ENCODE results near the gene MGAM2.
A peak's percentile ranks its signal among the peaks of the same experiment; 100 is the strongest.

The MGAM2 gene

GRCh38 chr7:142180426-142180825, 68.9 kb downstream of the MGAM2 start:
- peaks cover 7% of the 10 kb centered on the region for H3K27me3 Mint-ChIP-seq
- H3K9me3 Mint-ChIP-seq, result no peaks in the 10 kb centered on the region
- DNase-seq (no peak), ATAC-seq (no peak)
- no peak overlapping the region for H3K4me3 Mint-ChIP-seq
- H3K4me1 Mint-ChIP-seq, result peaks cover 6% of the 10 kb centered on the region
- no peak overlapping the region for H3K27ac Mint-ChIP-seq

GRCh38 chr7:142181211-142181610, 69.7 kb downstream of the MGAM2 start:
- Mint-ChIP-seq H3K4me1 (peaks cover 6% of the 10 kb centered on the region), H3K4me3 (no peak overlapping the region), H3K27ac (no peak overlapping the region), H3K9me3 (no peaks in the 10 kb centered on the region), H3K27me3 (peaks cover 7% of the 10 kb centered on the region)
- DNase-seq (no peak), ATAC-seq (no peak)

GRCh38 chr7:142181966-142182365, 70.4 kb downstream of the MGAM2 start:
- Mint-ChIP-seq H3K27me3 (peaks cover 7% of the 10 kb centered on the region), H3K4me3 (no peak overlapping the region)

GRCh38 chr7:142185069-142185468, 73.6 kb downstream of the MGAM2 start:
- Mint-ChIP-seq H3K27me3 (peaks cover 7% of the 10 kb centered on the region), H3K27ac (no peak overlapping the region), H3K4me3 (no peak overlapping the region), H3K4me1 (peaks cover 5% of the 10 kb centered on the region), H3K9me3 (no peaks in the 10 kb centered on the region)
- DNase-seq, result no peak
- ATAC-seq, result no peak

More at GRCh38 chr7:142181966-142182365, 70.4 kb downstream of the MGAM2 start:
- no peaks in the 10 kb centered on the region for H3K9me3 Mint-ChIP-seq
- H3K4me1 Mint-ChIP-seq, result peaks cover 6% of the 10 kb centered on the region
- H3K27ac Mint-ChIP-seq, result no peak overlapping the region
- DNase-seq (no peak), ATAC-seq (no peak)

GRCh38 chr7:142185801-142186200, 74.3 kb downstream of the MGAM2 start:
- H3K9me3 Mint-ChIP-seq, result no peaks in the 10 kb centered on the region
- ATAC-seq, result no peak
- peaks cover 7% of the 10 kb centered on the region for H3K27me3 Mint-ChIP-seq
- H3K4me3 Mint-ChIP-seq, result no peak overlapping the region
- H3K4me1 Mint-ChIP-seq, result peaks cover 5% of the 10 kb centered on the region
- H3K27ac Mint-ChIP-seq, result no peak overlapping the region
- DNase-seq, result no peak

GRCh38 chr7:142188154-142188553, 76.6 kb downstream of the MGAM2 start:
- Mint-ChIP-seq H3K27ac (no peak overlapping the region), H3K4me3 (no peak overlapping the region), H3K27me3 (peaks cover 4% of the 10 kb centered on the region), H3K4me1 (peaks cover 5% of the 10 kb centered on the region), H3K9me3 (no peaks in the 10 kb centered on the region)
- DNase-seq (no peak), ATAC-seq (no peak)

- DNase-seq (no peak), ATAC-seq (no peak)
- Mint-ChIP-seq H3K27ac (no peak overlapping the region), H3K27me3 (peaks cover 11% of the 10 kb centered on the region), H3K4me1 (peaks cover 5% of the 10 kb centered on the region), H3K9me3 (no peaks in the 10 kb centered on the region), H3K4me3 (no peak overlapping the region)
Measured at GRCh38 chr7:142188846-142189245, 77.3 kb downstream of the MGAM2 start.

- H3K9me3 Mint-ChIP-seq, result no peaks in the 10 kb centered on the region
- ATAC-seq (no peak), DNase-seq (no peak)
- H3K4me3 Mint-ChIP-seq, result no peak overlapping the region
- H3K4me1 Mint-ChIP-seq, result no peaks in the 10 kb centered on the region
- peak overlapping the region in 1 of 2 donors; percentile 12 for H3K27ac Mint-ChIP-seq
- peaks cover 15% of the 10 kb centered on the region for H3K27me3 Mint-ChIP-seq
Measured at GRCh38 chr7:142194201-142194600, 82.7 kb downstream of the MGAM2 start.

- H3K27ac Mint-ChIP-seq, result no peak overlapping the region
- no peak for DNase-seq
- H3K27me3 Mint-ChIP-seq, result peaks cover 15% of the 10 kb centered on the region
- no peaks in the 10 kb centered on the region for H3K9me3 Mint-ChIP-seq
- no peak overlapping the region for H3K4me3 Mint-ChIP-seq
- ATAC-seq, result no peak
- no peaks in the 10 kb centered on the region for H3K4me1 Mint-ChIP-seq
Measured at GRCh38 chr7:142196066-142196840, 84.7 kb downstream of the MGAM2 start.

GRCh38 chr7:142200206-142200605, 88.7 kb downstream of the MGAM2 start:
- H3K9me3 Mint-ChIP-seq, result no peaks in the 10 kb centered on the region
- H3K27me3 Mint-ChIP-seq, result peaks cover 10% of the 10 kb centered on the region
- DNase-seq, result no peak
- no peak overlapping the region for H3K27ac Mint-ChIP-seq
- no peak for ATAC-seq
- H3K4me3 Mint-ChIP-seq, result no peak overlapping the region
- H3K4me1 Mint-ChIP-seq, result no peaks in the 10 kb centered on the region

- H3K4me1 Mint-ChIP-seq, result no peaks in the 10 kb centered on the region
- H3K27me3 Mint-ChIP-seq, result peaks cover 17% of the 10 kb centered on the region
- no peak overlapping the region for H3K4me3 Mint-ChIP-seq
- DNase-seq, result no peak
- no peak for ATAC-seq
- no peaks in the 10 kb centered on the region for H3K9me3 Mint-ChIP-seq
- no peak overlapping the region for H3K27ac Mint-ChIP-seq
Measured at GRCh38 chr7:142228537-142229104, 117.1 kb downstream of the MGAM2 start.

GRCh38 chr7:142231716-142232115, 120.2 kb downstream of the MGAM2 start:
- no peak overlapping the region for H3K4me3 Mint-ChIP-seq
- no peaks in the 10 kb centered on the region for H3K4me1 Mint-ChIP-seq
- H3K27ac Mint-ChIP-seq, result no peak overlapping the region
- peak; percentile 50 for ATAC-seq
- DNase-seq, result no peak
- no peaks in the 10 kb centered on the region for H3K9me3 Mint-ChIP-seq
- peaks cover 24% of the 10 kb centered on the region for H3K27me3 Mint-ChIP-seq

- no peak for DNase-seq
- H3K27ac Mint-ChIP-seq, result no peak overlapping the region
- H3K4me1 Mint-ChIP-seq, result peaks cover 4% of the 10 kb centered on the region
- no peaks in the 10 kb centered on the region for H3K9me3 Mint-ChIP-seq
- H3K27me3 Mint-ChIP-seq, result peaks cover 18% of the 10 kb centered on the region
- ATAC-seq, result no peak
- H3K4me3 Mint-ChIP-seq, result no peak overlapping the region
Measured at GRCh38 chr7:142240546-142240945, 129.0 kb downstream of the MGAM2 start.

GRCh38 chr7:142243823-142244222, 132.3 kb downstream of the MGAM2 start:
- Mint-ChIP-seq H3K4me1 (peaks cover 4% of the 10 kb centered on the region), H3K27me3 (peaks cover 7% of the 10 kb centered on the region), H3K27ac (no peak overlapping the region), H3K4me3 (no peak overlapping the region), H3K9me3 (no peaks in the 10 kb centered on the region)
- DNase-seq (no peak), ATAC-seq (no peak)

GRCh38 chr7:142248166-142249160, 136.9 kb downstream of the MGAM2 start:
- Mint-ChIP-seq H3K4me3 (no peak overlapping the region), H3K27ac (no peak overlapping the region)

GRCh38 chr7:142249918-142250317, 138.4 kb downstream of the MGAM2 start:
- Mint-ChIP-seq H3K27me3 (no peaks in the 10 kb centered on the region), H3K4me3 (no peak overlapping the region), H3K9me3 (no peaks in the 10 kb centered on the region), H3K4me1 (no peaks in the 10 kb centered on the region), H3K27ac (no peak overlapping the region)
- ATAC-seq (no peak), DNase-seq (no peak)

More at GRCh38 chr7:142248166-142249160, 136.9 kb downstream of the MGAM2 start:
- ATAC-seq, result peak; percentile 29
- H3K4me1 Mint-ChIP-seq, result no peaks in the 10 kb centered on the region
- no peaks in the 10 kb centered on the region for H3K9me3 Mint-ChIP-seq
- no peak for DNase-seq
- H3K27me3 Mint-ChIP-seq, result peaks cover 7% of the 10 kb centered on the region

Measured in stimulated activated naive CD8-positive, alpha-beta T cell treated with anti-CD3 and anti-CD28 coated beads, Interleukin-15, amount 100 ng/mL, for 72 hours (primary cell).